ENCODE results near the gene FRAS1. TPM values are rescaled to one million over a fixed set of nuclear protein-coding genes. Genes with fewer than 3 reads are reported as not detected.

The FRAS1 gene
- total and polyA plus RNA-seq, 2 donors (not counting 1 experiment from before 2014, with no cell fraction given), result 0.03 to 0.12 TPM

GRCh38 chr4:78520808-78521226, 463.7 kb downstream of the FRAS1 start:
- DNase-seq (no peak), ATAC-seq (ENCODE audit: low read depth) (no peak)
- no peaks in the 10 kb centered on the region for H3K27me3 ChIP-seq (replicated peaks in 1 of 4; ENCODE audit: control extremely low read depth in 1 of 4, control insufficient read depth in 3 of 4, insufficient read depth in 4 of 4, low read length in 3 of 4)
- H3K4me1 ChIP-seq (ENCODE audit: control insufficient read depth in 2 of 2, insufficient read depth in 2 of 2, low read length in 2 of 2), result no peaks in the 10 kb centered on the region
- no peaks in the 10 kb centered on the region for H4K20me1 ChIP-seq (ENCODE audit: control insufficient read depth, insufficient read depth, low read length, poor library complexity, severe bottlenecking)
- intact Hi-C loops (cut with micrococcal nuclease), result no loop called here
- no peak overlapping the region for H3K9ac ChIP-seq (ENCODE audit: low read length)
- no peaks in the 10 kb centered on the region for H3K79me2 ChIP-seq (ENCODE audit: control insufficient read depth, insufficient read depth, low read length)
- H3K27ac ChIP-seq (ENCODE audit: low read length in 2 of 2), result no peak overlapping the region
- peaks cover 19% of the 10 kb centered on the region for H3K27me3 Mint-ChIP-seq
- H3K9me3 ChIP-seq (ENCODE audit: control extremely low read depth in 1 of 3, control insufficient read depth in 2 of 3, insufficient read depth in 1 of 3, low read length in 2 of 3), result peaks cover 0 to 8% (median 5%) of the 10 kb centered on the region in 3 donors
- no peak overlapping the region for H3K4me3 ChIP-seq (ENCODE audit: control extremely low read depth in 1 of 5, extremely low read depth in 1 of 5, insufficient read depth in 1 of 5, low read depth in 2 of 5, low read length in 4 of 5)
- H3K9me3 Mint-ChIP-seq (ENCODE audit: insufficient read depth), result peaks cover 4% of the 10 kb centered on the region
- H3K36me3 ChIP-seq (replicated peaks in 1 of 2; ENCODE audit: control extremely low read depth in 1 of 2, control insufficient read depth in 1 of 2, extremely low read depth in 1 of 2, insufficient read depth in 2 of 2, low read length in 1 of 2), result no peaks in the 10 kb centered on the region
- no peak for TF ChIP-seq EZH2 (IDR thresholded peaks at IDR 0.05; ENCODE audit: borderline replicate concordance, insufficient read depth, low read depth, low read length, poor library complexity, severe bottlenecking)
- no peak for TF ChIP-seq CTCF (IDR thresholded peaks at IDR 0.05)
- H3K4me2 ChIP-seq (replicated peaks; ENCODE audit: low read depth, low read length, poor library complexity, severe bottlenecking), result no peak overlapping the region
- no peak overlapping the region for H2AFZ ChIP-seq (ENCODE audit: insufficient read depth, low read depth, low read length, poor library complexity, severe bottlenecking)
- no peak overlapping the region for H3K4me3 Mint-ChIP-seq
- no peaks in the 10 kb centered on the region for H3K4me1 Mint-ChIP-seq
- CTCF ChIA-PET, result no interaction called here
- WGBS (ENCODE audit: insufficient coverage), result 69% methylated on average over 2 of the region's 3 CpGs
- no peak overlapping the region for H3K27ac Mint-ChIP-seq
- POLR2A ChIA-PET, result no interaction called here

- H3K4me2 ChIP-seq (replicated peaks; ENCODE audit: low read depth, low read length, poor library complexity, severe bottlenecking), result no peak overlapping the region
- Mint-ChIP-seq H3K4me3 (no peak overlapping the region), H3K27ac (no peak overlapping the region), H3K9me3 (ENCODE audit: insufficient read depth) (no peaks in the 10 kb centered on the region), H3K4me1 (no peaks in the 10 kb centered on the region), H3K27me3 (peaks cover 19% of the 10 kb centered on the region)
- H3K9me3 ChIP-seq (ENCODE audit: control extremely low read depth in 1 of 3, control insufficient read depth in 2 of 3, insufficient read depth in 1 of 3, low read length in 2 of 3), result no peaks in the 10 kb centered on the region
- DNase-seq (no peak), ATAC-seq (ENCODE audit: low read depth) (no peak)
- no peaks in the 10 kb centered on the region for H3K79me2 ChIP-seq (ENCODE audit: control insufficient read depth, insufficient read depth, low read length)
- intact Hi-C loops (cut with micrococcal nuclease), result no loop called here
- H4K20me1 ChIP-seq (ENCODE audit: control insufficient read depth, insufficient read depth, low read length, poor library complexity, severe bottlenecking), result no peaks in the 10 kb centered on the region
- no peak overlapping the region for H3K4me3 ChIP-seq (ENCODE audit: control extremely low read depth in 1 of 5, extremely low read depth in 1 of 5, insufficient read depth in 1 of 5, low read depth in 2 of 5, low read length in 4 of 5)
- WGBS (ENCODE audit: insufficient coverage), result 100% methylated on average over 1 of the region's 1 CpG
- ChIA-PET CTCF (interaction anchor here (0.8 kb wide), 1 partner anchor 15 kb away, joined by 3 read pairs; no protein-coding TSS in a partner anchor), POLR2A (no interaction called here)
- no peak overlapping the region for H3K27ac ChIP-seq (ENCODE audit: low read length in 2 of 2)
- H2AFZ ChIP-seq (ENCODE audit: insufficient read depth, low read depth, low read length, poor library complexity, severe bottlenecking), result no peak overlapping the region
- no peak overlapping the region for H3K9ac ChIP-seq (ENCODE audit: low read length)
- TF ChIP-seq EZH2 (IDR thresholded peaks at IDR 0.05; ENCODE audit: borderline replicate concordance, insufficient read depth, low read depth, low read length, poor library complexity, severe bottlenecking) (no peak), CTCF (IDR thresholded peaks at IDR 0.05) (no peak)
- H3K36me3 ChIP-seq (replicated peaks in 1 of 2; ENCODE audit: control extremely low read depth in 1 of 2, control insufficient read depth in 1 of 2, extremely low read depth in 1 of 2, insufficient read depth in 2 of 2, low read length in 1 of 2), result no peaks in the 10 kb centered on the region
- peaks cover 0 to 3% (median 0%) of the 10 kb centered on the region in 4 experiments for H3K27me3 ChIP-seq (replicated peaks in 1 of 4; ENCODE audit: control extremely low read depth in 1 of 4, control insufficient read depth in 3 of 4, insufficient read depth in 4 of 4, low read length in 3 of 4)
- no peaks in the 10 kb centered on the region for H3K4me1 ChIP-seq (ENCODE audit: control insufficient read depth in 2 of 2, insufficient read depth in 2 of 2, low read length in 2 of 2)
Measured at GRCh38 chr4:78524009-78524408, 466.9 kb downstream of the FRAS1 start.
